ENCODE measurements around the gene CADM2. TPM values are rescaled to one million over a fixed set of nuclear protein-coding genes. Genes with fewer than 3 reads are reported as not detected.
"Not testable (repeated sequence)": the region's sequence is repeated elsewhere in the genome, so short reads cannot be mapped to it uniquely, and the experiment has no call there.

Gene CADM2
- total RNA-seq, 1 donor from 2014 or later: 3.5 TPM

- DNase-seq (ENCODE audit: low read depth, low spot score): no peak
- no peaks in the 10 kb centered on the region for H3K36me3 Mint-ChIP-seq (ENCODE audit: low read depth)
- H3K27ac Mint-ChIP-seq (ENCODE audit: unreplicated experiment): no peak overlapping the region
- no peak for TF ChIP-seq CTCF (conservative IDR thresholded peaks at IDR 0.05)
- no peaks in the 10 kb centered on the region for H3K4me1 Mint-ChIP-seq
- peaks cover 3% of the 10 kb centered on the region for H3K9me3 Mint-ChIP-seq
- no peak overlapping the region for H3K4me3 Mint-ChIP-seq
- H3K27me3 Mint-ChIP-seq (ENCODE audit: low read depth): no peaks in the 10 kb centered on the region
Observed at GRCh38 chr3:85110393-85110792, 151.6 kb downstream of the CADM2 start.

- no peak for DNase-seq (ENCODE audit: low read depth, low spot score)
- Mint-ChIP-seq H3K36me3 (ENCODE audit: low read depth) (peaks cover 3% of the 10 kb centered on the region), H3K27ac (ENCODE audit: unreplicated experiment) (no peak overlapping the region), H3K4me3 (no peak overlapping the region), H3K9me3 (no peaks in the 10 kb centered on the region), H3K27me3 (ENCODE audit: low read depth) (no peaks in the 10 kb centered on the region), H3K4me1 (no peaks in the 10 kb centered on the region)
- no peak for TF ChIP-seq CTCF (conservative IDR thresholded peaks at IDR 0.05)
Observed at GRCh38 chr3:85120879-85121278, 162.1 kb downstream of the CADM2 start.

- not testable (repeated sequence) for H3K27ac Mint-ChIP-seq (ENCODE audit: unreplicated experiment); DNase-seq (ENCODE audit: low read depth, low spot score); H3K4me1 Mint-ChIP-seq
Observed at GRCh38 chr3:85132864-85133263, 174.1 kb downstream of the CADM2 start.

GRCh38 chr3:85133691-85134420 is 175.1 kb downstream of the CADM2 start:
- H3K36me3 Mint-ChIP-seq (ENCODE audit: low read depth); H3K4me3 Mint-ChIP-seq; H3K9me3 Mint-ChIP-seq; H3K27me3 Mint-ChIP-seq (ENCODE audit: low read depth); H3K27ac Mint-ChIP-seq (ENCODE audit: unreplicated experiment); H3K4me1 Mint-ChIP-seq; DNase-seq (ENCODE audit: low read depth, low spot score): not testable (repeated sequence)

More at GRCh38 chr3:85132864-85133263, 174.1 kb downstream of the CADM2 start:
- H3K9me3 Mint-ChIP-seq; H3K4me3 Mint-ChIP-seq; H3K36me3 Mint-ChIP-seq (ENCODE audit: low read depth); H3K27me3 Mint-ChIP-seq (ENCODE audit: low read depth): not testable (repeated sequence)

GRCh38 chr3:85142626-85143025 is 183.8 kb downstream of the CADM2 start:
- Mint-ChIP-seq H3K9me3 (peaks cover 2% of the 10 kb centered on the region), H3K4me3 (no peak overlapping the region), H3K36me3 (ENCODE audit: low read depth) (no peaks in the 10 kb centered on the region), H3K27ac (ENCODE audit: unreplicated experiment) (no peak overlapping the region), H3K4me1 (no peaks in the 10 kb centered on the region), H3K27me3 (ENCODE audit: low read depth) (no peaks in the 10 kb centered on the region)
- TF ChIP-seq CTCF (conservative IDR thresholded peaks at IDR 0.05): no peak
- DNase-seq (ENCODE audit: low read depth, low spot score): no peak

- Mint-ChIP-seq H3K27me3 (ENCODE audit: low read depth) (no peaks in the 10 kb centered on the region), H3K9me3 (peaks cover 5% of the 10 kb centered on the region), H3K27ac (ENCODE audit: unreplicated experiment) (no peak overlapping the region), H3K4me3 (no peak overlapping the region), H3K36me3 (ENCODE audit: low read depth) (peaks cover 2% of the 10 kb centered on the region), H3K4me1 (no peaks in the 10 kb centered on the region)
- DNase-seq (ENCODE audit: low read depth, low spot score): no peak
- no peak for TF ChIP-seq CTCF (conservative IDR thresholded peaks at IDR 0.05)
Observed at GRCh38 chr3:85148036-85148435, 189.2 kb downstream of the CADM2 start.
